ENCODE results near the gene PRLR.

PRLR gene

GRCh38 chr5:35229076-35230037 lies 930 bp downstream of the PRLR start:
- H3K4me2 ChIP-seq (ENCODE audit: low read length) = no peak overlapping the region
- no peak for TF ChIP-seq CTCF (IDR thresholded peaks at IDR 0.05; ENCODE audit: low read depth, low read length, poor library complexity, severe bottlenecking)
- TF ChIP-seq EZH2phosphoT487 (IDR thresholded peaks at IDR 0.05; ENCODE audit: borderline replicate concordance, low read length) = no peak
- no peak overlapping the region for H3K27ac ChIP-seq (ENCODE audit: low read depth, low read length)
- no peak overlapping the region for H3K4me3 ChIP-seq (ENCODE audit: low read length)
- H4K20me1 ChIP-seq (ENCODE audit: control insufficient read depth, insufficient read depth, low read depth, low read length) = no peaks in the 10 kb centered on the region
- no peaks in the 10 kb centered on the region for H3K79me2 ChIP-seq (ENCODE audit: control insufficient read depth, low read length)
- no peaks in the 10 kb centered on the region for H3K9me2 ChIP-seq (replicated peaks; ENCODE audit: control insufficient read depth, low read length)
- no peaks in the 10 kb centered on the region for H3K9me3 ChIP-seq (ENCODE audit: control insufficient read depth, insufficient read depth, low read length)
- no peaks in the 10 kb centered on the region for H3K36me3 ChIP-seq (ENCODE audit: control insufficient read depth, low read length)
- no peaks in the 10 kb centered on the region for H3F3A ChIP-seq (ENCODE audit: control insufficient read depth, insufficient read depth)
- H3K27me3 ChIP-seq (ENCODE audit: control insufficient read depth, low read length) = no peaks in the 10 kb centered on the region
- no peaks in the 10 kb centered on the region for H3K4me1 ChIP-seq (ENCODE audit: control insufficient read depth, low read length)

DNA sequence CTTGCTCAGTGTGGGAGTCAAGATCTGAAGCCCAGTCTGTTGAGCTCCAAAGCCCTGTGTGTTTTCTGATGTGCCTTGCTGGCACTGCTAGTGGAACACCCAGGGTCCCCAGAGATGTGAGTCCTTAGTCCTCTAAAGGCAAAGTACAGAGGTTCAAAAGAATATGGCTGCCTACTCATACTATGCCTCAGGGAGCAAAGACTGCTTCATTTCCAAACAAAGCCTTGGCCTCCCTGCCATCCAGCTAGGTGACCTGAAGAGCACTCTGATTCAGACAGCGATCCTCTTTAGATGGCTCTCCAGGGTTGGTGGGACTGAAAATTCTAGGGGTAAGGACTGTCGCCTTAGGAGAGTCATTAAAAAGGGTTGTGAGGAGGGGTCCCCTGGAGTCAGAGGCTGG lies 2.0 kb downstream of the PRLR start:
- H3K4me2 ChIP-seq (ENCODE audit: low read length) = no peak overlapping the region
- H3K9me2 ChIP-seq (replicated peaks; ENCODE audit: control insufficient read depth, low read length) = no peaks in the 10 kb centered on the region
- no peaks in the 10 kb centered on the region for H3K9me3 ChIP-seq (ENCODE audit: control insufficient read depth, insufficient read depth, low read length)
- H3K27me3 ChIP-seq (ENCODE audit: control insufficient read depth, low read length) = no peaks in the 10 kb centered on the region
- no peak overlapping the region for H3K27ac ChIP-seq (ENCODE audit: low read depth, low read length)
- H3F3A ChIP-seq (ENCODE audit: control insufficient read depth, insufficient read depth) = no peaks in the 10 kb centered on the region
- H4K20me1 ChIP-seq (ENCODE audit: control insufficient read depth, insufficient read depth, low read depth, low read length) = no peaks in the 10 kb centered on the region
- no peaks in the 10 kb centered on the region for H3K36me3 ChIP-seq (ENCODE audit: control insufficient read depth, low read length)
- H3K4me3 ChIP-seq (ENCODE audit: low read length) = no peak overlapping the region
- H3K4me1 ChIP-seq (ENCODE audit: control insufficient read depth, low read length) = no peaks in the 10 kb centered on the region
- TF ChIP-seq CTCF (IDR thresholded peaks at IDR 0.05; ENCODE audit: low read depth, low read length, poor library complexity, severe bottlenecking) (no peak), EZH2phosphoT487 (IDR thresholded peaks at IDR 0.05; ENCODE audit: borderline replicate concordance, low read length) (no peak)
- H3K79me2 ChIP-seq (ENCODE audit: control insufficient read depth, low read length) = no peaks in the 10 kb centered on the region

DNA sequence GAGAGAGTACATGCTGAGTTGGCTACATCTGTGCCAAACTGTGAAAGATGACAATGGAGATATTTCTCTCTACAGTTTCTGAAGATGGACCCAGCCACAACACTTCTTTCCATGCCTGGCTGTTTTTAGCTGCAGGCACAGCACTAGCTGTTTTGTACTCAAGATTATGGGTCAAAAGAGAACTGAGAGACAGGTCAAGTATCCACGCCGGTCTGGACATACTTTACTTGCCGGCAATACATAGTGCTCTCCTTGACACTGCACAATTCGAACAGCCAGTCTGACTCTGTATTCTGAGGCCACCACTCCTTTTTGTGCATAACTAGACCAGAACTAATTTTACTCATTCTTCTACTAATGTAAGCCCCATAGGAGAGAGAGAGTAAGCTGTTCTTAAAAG lies 2.6 kb downstream of the PRLR start:
- H3K27me3 ChIP-seq (ENCODE audit: control insufficient read depth, low read length) = no peaks in the 10 kb centered on the region
- no peaks in the 10 kb centered on the region for H3K4me1 ChIP-seq (ENCODE audit: control insufficient read depth, low read length)
- H3K36me3 ChIP-seq (ENCODE audit: control insufficient read depth, low read length) = no peaks in the 10 kb centered on the region
- H3K4me3 ChIP-seq (ENCODE audit: low read length) = no peak overlapping the region
- no peaks in the 10 kb centered on the region for H3F3A ChIP-seq (ENCODE audit: control insufficient read depth, insufficient read depth)
- no peaks in the 10 kb centered on the region for H3K9me3 ChIP-seq (ENCODE audit: control insufficient read depth, insufficient read depth, low read length)
- H3K79me2 ChIP-seq (ENCODE audit: control insufficient read depth, low read length) = no peaks in the 10 kb centered on the region
- TF ChIP-seq EZH2phosphoT487 (IDR thresholded peaks at IDR 0.05; ENCODE audit: borderline replicate concordance, low read length) (no peak), CTCF (IDR thresholded peaks at IDR 0.05; ENCODE audit: low read depth, low read length, poor library complexity, severe bottlenecking) (no peak)
- H3K27ac ChIP-seq (ENCODE audit: low read depth, low read length) = no peak overlapping the region
- H4K20me1 ChIP-seq (ENCODE audit: control insufficient read depth, insufficient read depth, low read depth, low read length) = no peaks in the 10 kb centered on the region
- H3K4me2 ChIP-seq (ENCODE audit: low read length) = no peak overlapping the region
- no peaks in the 10 kb centered on the region for H3K9me2 ChIP-seq (replicated peaks; ENCODE audit: control insufficient read depth, low read length)

Measured in DOHH2 (cell line).